C1 segment of cervical spinal cord (tissue), 14 donors: ENCODE data around the gene BUD23.
"Not testable (repeated sequence)": the region's sequence is repeated elsewhere in the genome, so short reads cannot be mapped to it uniquely, and the experiment has no call there.

Source experiments
- DNase-seq, 14 donors: peaks; one replicate each; lab custom pipeline; 2025; lab: John Stamatoyannopoulos, UW

The BUD23 gene

GRCh38 chr7:73718905-73719805 is 35.8 kb downstream of the BUD23 start, which contains the start of gene STX1A:
Gene STX1A (minus strand): TSS chr7:73719669. CDS start chr7:73719631, 38 bp downstream.
- DNase-seq: peak in 11 of 14 donors; percentile 15 to 83 (median 49)

GRCh38 chr7:73719806-73720169 is 36.4 kb downstream of the BUD23 start:
- no peak for DNase-seq

- DNase-seq: not testable (repeated sequence)
These were observed 37.0 kb downstream of the BUD23 start for GRCh38 chr7:73720443-73720842.

GRCh38 chr7:73721377-73721817 is 38.0 kb downstream of the BUD23 start:
- peak in 11 of 14 donors; percentile 6 to 95 (median 70) for DNase-seq

GRCh38 chr7:73722182-73722581 is 38.8 kb downstream of the BUD23 start:
- DNase-seq: not testable (repeated sequence)

GRCh38 chr7:73722785-73723184 is 39.4 kb downstream of the BUD23 start:
- DNase-seq: no peak

GRCh38 chr7:73723813-73724212 is 40.4 kb downstream of the BUD23 start:
- DNase-seq: no peak

GRCh38 chr7:73726083-73726466 is 42.7 kb downstream of the BUD23 start:
- DNase-seq: no peak

GRCh38 chr7:73727952-73728351 is 44.6 kb downstream of the BUD23 start:
- DNase-seq: no peak

- DNase-seq: no peak
These were observed 45.2 kb downstream of the BUD23 start for GRCh38 chr7:73728551-73728950.

- DNase-seq: no peak
These were observed 47.1 kb downstream of the BUD23 start for GRCh38 chr7:73730485-73730884.

GRCh38 chr7:73732397-73732796 is 49.0 kb downstream of the BUD23 start:
- no peak for DNase-seq

GRCh38 chr7:73734619-73735527 is 51.5 kb downstream of the BUD23 start:
- peak in 6 of 14 donors; percentile 8 to 57 (median 20) for DNase-seq

- DNase-seq: no peak
These were observed 52.1 kb downstream of the BUD23 start for GRCh38 chr7:73735528-73735905.

- no peak for DNase-seq
These were observed 53.5 kb downstream of the BUD23 start for GRCh38 chr7:73736885-73737284.

- DNase-seq: no peak
These were observed 54.3 kb downstream of the BUD23 start for GRCh38 chr7:73737491-73738219.

- peak in 9 of 14 donors; percentile 15 to 60 (median 48) for DNase-seq
These were observed 54.8 kb downstream of the BUD23 start for GRCh38 chr7:73738220-73738611.

GRCh38 chr7:73738612-73739386 is 55.4 kb downstream of the BUD23 start, which contains the start of gene ABHD11:
Gene ABHD11 (minus strand): TSS chr7:73738802. CDS start chr7:73738770, 32 bp downstream.
- peak; percentile 86 to 99 (median 95) for DNase-seq

- DNase-seq: peak in 1 of 14 donors; percentile 39
These were observed 56.0 kb downstream of the BUD23 start for GRCh38 chr7:73739387-73739767.

GRCh38 chr7:73740212-73740611 is 56.8 kb downstream of the BUD23 start:
- no peak for DNase-seq

- no peak for DNase-seq
These were observed 57.4 kb downstream of the BUD23 start for GRCh38 chr7:73740771-73741170.
